GM12864 (cell line): ENCODE data around the gene DIP2C.

ENCODE experiments used
- DNase-seq: peaks from one replicate; pipeline ENCODE4 v3.0.0-alpha.2; 2011; ENCODE audit warnings: low read depth
- H3K4me3 ChIP-seq: 2 replicates; pipeline ENCODE4 v1.5.1; 2011; ENCODE audit warnings: mild to moderate bottlenecking, low read depth, low read length, control low read depth
- CTCF ChIP-seq: IDR thresholded peaks from 2 replicates; pipeline ENCODE4 v1.5.1; 2011; ENCODE audit warnings: low read depth, mild to moderate bottlenecking, moderate library complexity, low read length, control low read depth, inconsistent platforms; ENCODE audit errors: missing control alignments

DIP2C gene

GRCh38 chr10:373015-373414 lies 316.5 kb downstream of the DIP2C start:
- no peak for TF ChIP-seq CTCF
- H3K4me3 ChIP-seq: no peak overlapping the region
- no peak for DNase-seq

- TF ChIP-seq CTCF: no peak
- no peak overlapping the region for H3K4me3 ChIP-seq
- DNase-seq: no peak
Measured at GRCh38 chr10:372566-372965, 316.9 kb downstream of the DIP2C start.

GRCh38 chr10:371515-371914 lies 318.0 kb downstream of the DIP2C start:
- TF ChIP-seq CTCF: no peak
- H3K4me3 ChIP-seq: no peak overlapping the region
- DNase-seq: no peak

- no peak overlapping the region for H3K4me3 ChIP-seq
- no peak for TF ChIP-seq CTCF
- DNase-seq: no peak
Measured at GRCh38 chr10:370449-370825, 319.0 kb downstream of the DIP2C start.

- DNase-seq: no peak
- TF ChIP-seq CTCF: no peak
- no peak overlapping the region for H3K4me3 ChIP-seq
Measured at GRCh38 chr10:369684-370448, 319.6 kb downstream of the DIP2C start.

GRCh38 chr10:369221-369683 lies 320.2 kb downstream of the DIP2C start:
- DNase-seq: no peak
- no peak overlapping the region for H3K4me3 ChIP-seq
- no peak for TF ChIP-seq CTCF
